Measurements from ENCODE around the gene LYRM4.

The LYRM4 gene

GRCh38 chr6:5290500-5290899 is 29.8 kb upstream of the LYRM4 start:
- H3K4me3 ChIP-seq (ENCODE audit: low read length) = no peak overlapping the region

GRCh38 chr6:5290097-5290496 is 29.3 kb upstream of the LYRM4 start:
- TF ChIP-seq CTCF (conservative IDR thresholded peaks at IDR 0.05; ENCODE audit: low read depth, low read length) = no peak
- no peak for DNase-seq (ENCODE audit: low read depth)
- H3K4me3 ChIP-seq (ENCODE audit: low read length) = no peak overlapping the region

More at GRCh38 chr6:5290500-5290899, 29.8 kb upstream of the LYRM4 start:
- DNase-seq (ENCODE audit: low read depth) = no peak
- TF ChIP-seq CTCF (conservative IDR thresholded peaks at IDR 0.05; ENCODE audit: low read depth, low read length) = no peak

GRCh38 chr6:5287966-5288297 is 27.2 kb upstream of the LYRM4 start:
- TF ChIP-seq CTCF (conservative IDR thresholded peaks at IDR 0.05; ENCODE audit: low read depth, low read length) = no peak
- no peak overlapping the region for H3K4me3 ChIP-seq (ENCODE audit: low read length)
- no peak for DNase-seq (ENCODE audit: low read depth)

- TF ChIP-seq CTCF (conservative IDR thresholded peaks at IDR 0.05; ENCODE audit: low read depth, low read length) = no peak
- H3K4me3 ChIP-seq (ENCODE audit: low read length) = no peak overlapping the region
- no peak for DNase-seq (ENCODE audit: low read depth)
Measured at GRCh38 chr6:5287205-5287965, 26.6 kb upstream of the LYRM4 start.

GRCh38 chr6:5286780-5287179 is 26.0 kb upstream of the LYRM4 start:
- TF ChIP-seq CTCF (conservative IDR thresholded peaks at IDR 0.05; ENCODE audit: low read depth, low read length) = no peak
- no peak overlapping the region for H3K4me3 ChIP-seq (ENCODE audit: low read length)
- no peak for DNase-seq (ENCODE audit: low read depth)

- H3K4me3 ChIP-seq (ENCODE audit: low read length) = no peak overlapping the region
- TF ChIP-seq CTCF (conservative IDR thresholded peaks at IDR 0.05; ENCODE audit: low read depth, low read length) = no peak
- no peak for DNase-seq (ENCODE audit: low read depth)
Measured at GRCh38 chr6:5285526-5285925, 24.8 kb upstream of the LYRM4 start.

- no peak for TF ChIP-seq CTCF (conservative IDR thresholded peaks at IDR 0.05; ENCODE audit: low read depth, low read length)
- DNase-seq (ENCODE audit: low read depth) = no peak
- no peak overlapping the region for H3K4me3 ChIP-seq (ENCODE audit: low read length)
Measured at GRCh38 chr6:5285081-5285480, 24.3 kb upstream of the LYRM4 start.
